ACHN (cell line): Measurements from ENCODE around the gene AIMP1.
"Not testable (repeated sequence)": the region's sequence is repeated elsewhere in the genome, so short reads cannot be mapped to it uniquely, and the experiment has no call there.

Experiments
- DNase-seq: peaks from one replicate; pipeline ENCODE4 v3.0.0-alpha.2; 2015
- in situ Hi-C: cut with HindIII; loops from 2 replicates; pipeline ENCODE4 v1.10.0; 2017; ENCODE audit warnings: low sequenced_read_pairs, low pct_ligation_motif_present, low pct_unique_long_range_greater_than_20kb

Gene AIMP1

GRCh38 chr4:106305435-106306055 lies 10.8 kb upstream of the AIMP1 start:
- no peak for DNase-seq
- in situ Hi-C loops, result no loop called here

GRCh38 chr4:106306561-106306960 lies 9.8 kb upstream of the AIMP1 start:
- DNase-seq, result no peak
- in situ Hi-C loops, result no loop called here

- in situ Hi-C loops, result no loop called here
- DNase-seq, result no peak
Measured at GRCh38 chr4:106312377-106312776, 4.0 kb upstream of the AIMP1 start.

- in situ Hi-C loops, result no loop called here
- peak; percentile 30 for DNase-seq
Measured at GRCh38 chr4:106312997-106313522, 3.3 kb upstream of the AIMP1 start.

GRCh38 chr4:106314960-106315359 lies 1.4 kb upstream of the AIMP1 start:
- no peak for DNase-seq
- in situ Hi-C loops, result no loop called here

- DNase-seq, result peak; percentile 68
- in situ Hi-C loops, result no loop called here
Measured at GRCh38 chr4:106315476-106315967, 828 bp upstream of the AIMP1 start.

- in situ Hi-C loops, result no loop called here
- peak; percentile 16 for DNase-seq
Measured at GRCh38 chr4:106316773-106317409, 541 bp downstream of the AIMP1 start.

GRCh38 chr4:106317815-106318214 lies 1.5 kb downstream of the AIMP1 start:
- no peak for DNase-seq
- in situ Hi-C loops, result no loop called here

GRCh38 chr4:106318511-106318910 lies 2.2 kb downstream of the AIMP1 start:
- in situ Hi-C loops, result no loop called here
- DNase-seq, result no peak

GRCh38 chr4:106320235-106320634 lies 3.9 kb downstream of the AIMP1 start:
- in situ Hi-C loops, result no loop called here
- DNase-seq, result no peak

GRCh38 chr4:106321168-106321567 lies 4.8 kb downstream of the AIMP1 start:
- in situ Hi-C loops, DNase-seq: not testable (repeated sequence)

GRCh38 chr4:106321814-106322213 lies 5.5 kb downstream of the AIMP1 start:
- in situ Hi-C loops, DNase-seq: not testable (repeated sequence)

- in situ Hi-C loops, result no loop called here
- no peak for DNase-seq
Measured at GRCh38 chr4:106323119-106323518, 6.8 kb downstream of the AIMP1 start.

- in situ Hi-C loops, result no loop called here
- DNase-seq, result peak; percentile 24
Measured at GRCh38 chr4:106325800-106326199, 9.4 kb downstream of the AIMP1 start.

- DNase-seq, result peak; percentile 51
- in situ Hi-C loops, result no loop called here
Measured at GRCh38 chr4:106329041-106329618, 12.8 kb downstream of the AIMP1 start.

GRCh38 chr4:106333186-106333585 lies 16.8 kb downstream of the AIMP1 start:
- no peak for DNase-seq
- in situ Hi-C loops, result no loop called here

GRCh38 chr4:106334741-106335470 lies 18.6 kb downstream of the AIMP1 start:
- in situ Hi-C loops, result no loop called here
- no peak for DNase-seq

GRCh38 chr4:106336618-106337017 lies 20.3 kb downstream of the AIMP1 start:
- in situ Hi-C loops, result no loop called here
- no peak for DNase-seq

- no peak for DNase-seq
- in situ Hi-C loops, result no loop called here
Measured at GRCh38 chr4:106337916-106338315, 21.6 kb downstream of the AIMP1 start.
